A549 (cell line): Measurements from ENCODE around the gene SLC37A1. TPM values are rescaled to one million over a fixed set of nuclear protein-coding genes. Genes with fewer than 3 reads are reported as not detected.

Experiments
- ATAC-seq, 2 experiments: fragments of 200-7000 bp in 1 of 2; fragments of >200 bp in 1 of 2; cut with Nextera tagmentation in 1 of 2; cut with Tn5 transposase in 1 of 2; 3 replicates each; pipeline versions ENCODE4 v1.8.0 to v1.9.1; 2018 to 2020; ENCODE audit warnings: mild to moderate bottlenecking in 1 of 2, moderate library complexity in 1 of 2
- CTCF ChIA-PET: fragments of 300-600 bp; sonication (Branson Sonifier 250); formaldehyde crosslinking; extraction: SDS; loops from one replicate; lab custom pipeline; 2021; ENCODE audit warnings: antibody characterized with exemption, inconsistent platforms; lab: Yijun Ruan, JAX
- POLR2A ChIA-PET: fragments of 350-600 bp; formaldehyde crosslinking; extraction: SDS; loops from one replicate; lab custom pipeline; 2021; ENCODE audit warnings: antibody characterized with exemption, inconsistent platforms; lab: Yijun Ruan, JAX
- DNase-seq, 2 experiments: peaks; one replicate each; pipeline versions ENCODE4 v3.0.0 to v3.0.0-alpha.2; 2011 to 2016; ENCODE audit warnings: low read depth in 1 of 2, low spot score in 1 of 2
- FAIRE-seq: peaks from 2 replicates; lab custom pipeline; 2011; peaks lifted over from hg19 to GRCh38; lab: Jason Lieb, UNC
- H3K27ac ChIP-seq, 2 experiments: fragments of >200 bp; sonication (Bioruptor Twin); formaldehyde crosslinking; 3 replicates each; pipeline ENCODE4 v1.5.1; 2016 to 2017
- H3K4me1 ChIP-seq: fragments of >200 bp; sonication (Bioruptor Twin); formaldehyde crosslinking; 3 replicates; pipeline ENCODE4 v1.6.1; 2016
- H3K4me2 ChIP-seq: fragments of >200 bp; sonication (Bioruptor Twin); formaldehyde crosslinking; 3 replicates; pipeline ENCODE4 v1.6.1; 2016
- H3K4me3 ChIP-seq: fragments of >200 bp; sonication (Bioruptor Twin); formaldehyde crosslinking; 3 replicates; pipeline ENCODE4 v1.5.1; 2016
- H3K9me3 ChIP-seq: fragments of >200 bp; sonication (Bioruptor Twin); formaldehyde crosslinking; 3 replicates; pipeline ENCODE4 v1.6.1; 2016
- ATOH8 ChIP-seq: fragments of 250-450 bp; sonication (Bioruptor Pico); IDR thresholded peaks from 2 replicates; pipeline ENCODE4 v1.5.0; 2020; ENCODE audit warnings: low read depth, mild to moderate bottlenecking, moderate library complexity
- CBX2 ChIP-seq: fragments of 200-600 bp; sonication (generic); IDR thresholded peaks from 2 replicates; pipeline ENCODE4 v1.6.1; 2016; ENCODE audit warnings: low read depth, mild to moderate bottlenecking, borderline replicate concordance
- CBX8 ChIP-seq: fragments of 200-600 bp; sonication (generic); IDR thresholded peaks from 2 replicates; pipeline ENCODE4 v1.6.1; 2016
- CEBPB ChIP-seq, 2 experiments: fragments of >200 bp in 1 of 2; sonication (Bioruptor Twin) in 1 of 2; formaldehyde crosslinking in 1 of 2; IDR thresholded peaks; 2 replicates each; pipeline ENCODE4 v1.6.1; 2012 to 2016
- CHD2 ChIP-seq: fragments of 150-350 bp; IDR thresholded peaks from 2 replicates; pipeline ENCODE4 v1.6.1; 2014; ENCODE audit warnings: low read length; ENCODE audit not compliant: partially characterized antibody
- CHD4 ChIP-seq: fragments of 200-600 bp; sonication (generic); IDR thresholded peaks from 2 replicates; pipeline ENCODE4 v1.6.1; 2016; ENCODE audit warnings: antibody characterized with exemption, mild to moderate bottlenecking, borderline replicate concordance
- EP300 ChIP-seq, 2 experiments: fragments of >200 bp; sonication (Bioruptor Twin); formaldehyde crosslinking; IDR thresholded peaks; 2 replicates in 1 of 2; 3 replicates in 1 of 2; pipeline ENCODE4 v1.6.1; 2016 to 2017
- ESRRA ChIP-seq: fragments of 150-350 bp; IDR thresholded peaks from 2 replicates; pipeline ENCODE4 v1.6.1; 2014; ENCODE audit warnings: mild to moderate bottlenecking, low read length, borderline replicate concordance
- FOXS1 ChIP-seq: fragments of 250-450 bp; sonication (Bioruptor Pico); IDR thresholded peaks from 2 replicates; pipeline ENCODE4 v1.5.0; 2020; ENCODE audit warnings: mild to moderate bottlenecking, moderate library complexity
- HDAC2 ChIP-seq: fragments of 200-600 bp; sonication (generic); IDR thresholded peaks from 2 replicates; pipeline ENCODE4 v1.6.1; 2016
- HOXB5 ChIP-seq: fragments of 250-450 bp; sonication (Bioruptor Pico); IDR thresholded peaks from 2 replicates; pipeline ENCODE4 v1.5.0; 2020; ENCODE audit warnings: mild to moderate bottlenecking, moderate library complexity
- JUN ChIP-seq, 2 experiments: fragments of >200 bp; sonication (Bioruptor Twin); formaldehyde crosslinking; IDR thresholded peaks; 2 replicates in 1 of 2; 3 replicates in 1 of 2; pipeline ENCODE4 v1.6.1; 2016 to 2017
- JUNB ChIP-seq: fragments of >200 bp; sonication (Bioruptor Twin); formaldehyde crosslinking; IDR thresholded peaks from 2 replicates; pipeline ENCODE4 v1.6.1; 2016
- KDM5A ChIP-seq: fragments of 200-600 bp; sonication (generic); IDR thresholded peaks from 2 replicates; pipeline ENCODE4 v1.6.1; 2016; ENCODE audit warnings: antibody characterized with exemption, mild to moderate bottlenecking
- MAZ ChIP-seq: fragments of 150-350 bp; IDR thresholded peaks from 2 replicates; pipeline ENCODE4 v1.6.1; 2014; ENCODE audit warnings: antibody characterized with exemption, low read depth, low read length, borderline replicate concordance
- PHF8 ChIP-seq: fragments of 200-600 bp; sonication (generic); IDR thresholded peaks from 2 replicates; pipeline ENCODE4 v1.6.1; 2016; ENCODE audit warnings: low read depth, mild to moderate bottlenecking, antibody characterized with exemption, moderate library complexity, borderline replicate concordance
- POLR2AphosphoS2 ChIP-seq: conservative IDR thresholded peaks from 2 replicates; pipeline ENCODE4 v1.6.1; 2012; ENCODE audit warnings: low read length, improper control_type of control experiment, inconsistent platforms
- RAD21 ChIP-seq, 2 experiments: fragments of >200 bp in 1 of 2; sonication (Bioruptor Twin) in 1 of 2; formaldehyde crosslinking in 1 of 2; IDR thresholded peaks in 1 of 2; conservative IDR thresholded peaks in 1 of 2; 2 replicates in 1 of 2; 3 replicates in 1 of 2; pipeline ENCODE4 v1.6.1; 2012 to 2018; ENCODE audit warnings: inconsistent platforms in 1 of 2
- RCOR1 ChIP-seq: fragments of 150-350 bp; IDR thresholded peaks from 2 replicates; pipeline ENCODE4 v1.6.1; 2014; ENCODE audit warnings: antibody characterized with exemption, low read length, low read depth
- SMC3 ChIP-seq: fragments of >200 bp; sonication (Bioruptor Twin); formaldehyde crosslinking; IDR thresholded peaks from 3 replicates; pipeline ENCODE4 v1.6.1; 2018; ENCODE audit warnings: inconsistent platforms
- SREBF2 ChIP-seq: fragments of 450-650 bp; IDR thresholded peaks from 2 replicates; pipeline ENCODE4 v1.6.1; 2014; ENCODE audit warnings: mild to moderate bottlenecking, moderate library complexity
- TFCP2L1 ChIP-seq: fragments of 250-450 bp; sonication (Bioruptor Pico); IDR thresholded peaks from 2 replicates; pipeline ENCODE4 v1.5.0; 2021; ENCODE audit warnings: mild to moderate bottlenecking
- TP53 ChIP-seq: fragments of 250-450 bp; sonication (Bioruptor Pico); IDR thresholded peaks from 2 replicates; pipeline ENCODE4 v1.5.0; 2021; ENCODE audit warnings: mild to moderate bottlenecking, moderate library complexity
- USF2 ChIP-seq: fragments of 450-650 bp; IDR thresholded peaks from 2 replicates; pipeline ENCODE4 v1.6.1; 2014; ENCODE audit warnings: antibody characterized with exemption
- ZC3H11A ChIP-seq: fragments of 450-650 bp; IDR thresholded peaks from 2 replicates; pipeline ENCODE4 v1.6.1; 2014; ENCODE audit warnings: antibody characterized with exemption, mild to moderate bottlenecking
- WGBS: methylation state at CpG from one replicate; pipeline ENCODE4 v1.1.6; 2017; ENCODE audit errors: missing lambda C conversion rate; 5-methylcytosine and 5-hydroxymethylcytosine counted together
- polyA plus RNA-seq, 4 experiments: library from polyadenylated mRNA; depleted of rRNA in 3 of 4; stranded (reverse); fragments of >200 nt; fragmentation: RNase III in 1 of 4; extraction: RNeasy Plus Mini Kit Qiagen cat#74134 plus additional on column Dnase treatment in 1 of 4; gene quantifications; 2 replicates in 3 of 4; 3 replicates in 1 of 4; pipeline ENCODE4 v1.2.3, GENCODE V29; 2011 to 2017
- TF ChIP-seq, protein P1 (sequence below): IDR thresholded peaks from 2 replicates; pipeline ENCODE4 v1.6.1; 2012
- TF ChIP-seq, protein P2 (sequence below): fragments of >200 bp; sonication (Bioruptor Twin); formaldehyde crosslinking; IDR thresholded peaks from 3 replicates; pipeline ENCODE4 v1.5.1; 2016
- TF ChIP-seq, protein P3 (sequence below): fragments of >200 bp; sonication (Bioruptor Twin); formaldehyde crosslinking; IDR thresholded peaks from 2 replicates; pipeline ENCODE4 v1.6.1; 2016

Gene SLC37A1
- polyA plus RNA-seq, 2 of the 4 experiments (the other 2 are of a cell fraction): 1.9 to 2.1 TPM

GRCh38 chr21:42525676-42526378, 12.2 kb downstream of the SLC37A1 start:
- Histone ChIP-seq H3K9me3 (no peaks in the 10 kb centered on the region), H3K4me2 (no peak overlapping the region), H3K4me1 (no peaks in the 10 kb centered on the region), H3K27ac (no peak overlapping the region), H3K4me3 (no peak overlapping the region)
- ChIA-PET CTCF (interaction anchor here (1.8 kb wide), 1 partner anchor 17 kb away, joined by 5 read pairs; no protein-coding TSS in a partner anchor), POLR2A (no interaction called here)
- no peak for FAIRE-seq
- DNase-seq: no peak
- TF ChIP-seq, protein P1, sequence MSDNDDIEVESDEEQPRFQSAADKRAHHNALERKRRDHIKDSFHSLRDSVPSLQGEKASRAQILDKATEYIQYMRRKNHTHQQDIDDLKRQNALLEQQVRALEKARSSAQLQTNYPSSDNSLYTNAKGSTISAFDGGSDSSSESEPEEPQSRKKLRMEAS: no peak
- TF ChIP-seq ESRRA (no peak), SMC3 (no peak), ZC3H11A (no peak), RAD21 (conservative IDR thresholded peaks at IDR 0.05 in 1 of 2, IDR thresholded peaks at IDR 0.05 in 1 of 2) (no peak), JUNB (no peak), POLR2AphosphoS2 (no peak), HDAC2 (no peak), FOXS1 (no peak), RCOR1 (no peak), JUN (IDR thresholded peaks at IDR 0.05) (no peak), CHD2 (no peak), CBX8 (no peak), HOXB5 (CRISPR knock-in tag) (no peak), USF2 (no peak), MAZ (no peak), CHD4 (no peak)
- TF ChIP-seq, protein P2, sequence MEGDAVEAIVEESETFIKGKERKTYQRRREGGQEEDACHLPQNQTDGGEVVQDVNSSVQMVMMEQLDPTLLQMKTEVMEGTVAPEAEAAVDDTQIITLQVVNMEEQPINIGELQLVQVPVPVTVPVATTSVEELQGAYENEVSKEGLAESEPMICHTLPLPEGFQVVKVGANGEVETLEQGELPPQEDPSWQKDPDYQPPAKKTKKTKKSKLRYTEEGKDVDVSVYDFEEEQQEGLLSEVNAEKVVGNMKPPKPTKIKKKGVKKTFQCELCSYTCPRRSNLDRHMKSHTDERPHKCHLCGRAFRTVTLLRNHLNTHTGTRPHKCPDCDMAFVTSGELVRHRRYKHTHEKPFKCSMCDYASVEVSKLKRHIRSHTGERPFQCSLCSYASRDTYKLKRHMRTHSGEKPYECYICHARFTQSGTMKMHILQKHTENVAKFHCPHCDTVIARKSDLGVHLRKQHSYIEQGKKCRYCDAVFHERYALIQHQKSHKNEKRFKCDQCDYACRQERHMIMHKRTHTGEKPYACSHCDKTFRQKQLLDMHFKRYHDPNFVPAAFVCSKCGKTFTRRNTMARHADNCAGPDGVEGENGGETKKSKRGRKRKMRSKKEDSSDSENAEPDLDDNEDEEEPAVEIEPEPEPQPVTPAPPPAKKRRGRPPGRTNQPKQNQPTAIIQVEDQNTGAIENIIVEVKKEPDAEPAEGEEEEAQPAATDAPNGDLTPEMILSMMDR: no peak
- TF ChIP-seq, protein P3, sequence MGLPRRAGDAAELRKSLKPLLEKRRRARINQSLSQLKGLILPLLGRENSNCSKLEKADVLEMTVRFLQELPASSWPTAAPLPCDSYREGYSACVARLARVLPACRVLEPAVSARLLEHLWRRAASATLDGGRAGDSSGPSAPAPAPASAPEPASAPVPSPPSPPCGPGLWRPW: no peak
- 76% methylated on average over 9 of the region's 9 CpGs for WGBS
- ATAC-seq: no peak

DNA sequence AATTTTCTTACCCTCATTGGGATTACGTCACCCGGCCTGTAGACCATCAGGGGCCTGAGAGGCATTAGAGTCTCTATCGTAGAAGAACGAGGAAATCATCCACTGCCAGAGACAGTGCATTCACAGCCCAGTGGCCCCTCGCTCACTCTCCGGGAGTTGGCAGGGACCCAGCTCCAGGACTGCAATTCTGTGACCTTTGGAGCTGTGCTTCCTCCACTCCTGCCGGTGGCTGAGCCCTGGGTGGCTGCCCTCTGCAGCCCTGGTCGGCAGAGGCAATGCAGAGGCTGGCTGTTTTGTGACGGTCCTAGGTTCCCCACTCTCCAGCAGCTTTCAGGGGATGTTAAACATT, 12.7 kb downstream of the SLC37A1 start:
- Histone ChIP-seq H3K4me1 (no peaks in the 10 kb centered on the region), H3K4me2 (no peak overlapping the region), H3K27ac (no peak overlapping the region), H3K4me3 (no peak overlapping the region), H3K9me3 (no peaks in the 10 kb centered on the region)
- WGBS: 70% methylated on average over 2 of the region's 9 CpGs
- CTCF ChIA-PET: interaction anchor here (1.1 to 1.9 kb wide), 3 partner anchors 11 to 59 kb away, joined by 3 to 5 read pairs (median 4); no protein-coding TSS in a partner anchor
- POLR2A ChIA-PET: no interaction called here
- no peak for TF ChIP-seq RAD21 (conservative IDR thresholded peaks at IDR 0.05 in 1 of 2, IDR thresholded peaks at IDR 0.05 in 1 of 2)
- TF ChIP-seq RCOR1: no peak
- TF ChIP-seq, protein P2: no peak
- TF ChIP-seq CHD2: no peak
- TF ChIP-seq PHF8: no peak
- TF ChIP-seq KDM5A: no peak
- no peak for TF ChIP-seq CHD4
- TF ChIP-seq ATOH8 (CRISPR knock-in tag): no peak
- no peak for TF ChIP-seq TP53
- TF ChIP-seq EP300 (IDR thresholded peaks at IDR 0.05): no peak
- no peak for TF ChIP-seq HOXB5 (CRISPR knock-in tag)
- no peak for TF ChIP-seq CEBPB (IDR thresholded peaks at IDR 0.05)
- no peak for TF ChIP-seq SREBF2
- no peak for TF ChIP-seq TFCP2L1 (CRISPR knock-in tag)
- no peak for TF ChIP-seq CBX2
- no peak for FAIRE-seq
- DNase-seq: no peak
- no peak for ATAC-seq
